ENCODE results near the gene P2RX4.
"Not testable (repeated sequence)": the region's sequence is repeated elsewhere in the genome, so short reads cannot be mapped to it uniquely, and the experiment has no call there.

Gene P2RX4

DNA sequence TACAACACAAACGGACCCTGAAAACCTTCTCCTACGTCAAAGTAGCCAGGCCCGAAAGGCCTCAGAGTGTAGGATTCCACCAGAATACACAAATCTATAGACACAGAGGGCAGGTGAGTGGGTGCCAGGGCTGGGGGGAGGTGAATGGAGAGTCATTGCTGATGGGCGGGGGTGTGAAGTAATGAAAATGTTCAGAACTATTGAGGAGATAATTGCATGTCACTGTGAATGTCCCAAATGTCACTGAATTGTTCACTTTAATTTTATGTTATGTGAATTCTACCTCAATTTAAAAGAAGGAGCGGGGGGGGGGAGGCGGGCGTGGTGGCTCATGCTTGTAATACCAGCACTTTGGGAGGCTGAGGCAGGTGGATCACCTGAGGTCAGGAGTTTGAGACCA lies 36.0 kb downstream of the P2RX4 start:
- DNase-seq = no peak

DNA sequence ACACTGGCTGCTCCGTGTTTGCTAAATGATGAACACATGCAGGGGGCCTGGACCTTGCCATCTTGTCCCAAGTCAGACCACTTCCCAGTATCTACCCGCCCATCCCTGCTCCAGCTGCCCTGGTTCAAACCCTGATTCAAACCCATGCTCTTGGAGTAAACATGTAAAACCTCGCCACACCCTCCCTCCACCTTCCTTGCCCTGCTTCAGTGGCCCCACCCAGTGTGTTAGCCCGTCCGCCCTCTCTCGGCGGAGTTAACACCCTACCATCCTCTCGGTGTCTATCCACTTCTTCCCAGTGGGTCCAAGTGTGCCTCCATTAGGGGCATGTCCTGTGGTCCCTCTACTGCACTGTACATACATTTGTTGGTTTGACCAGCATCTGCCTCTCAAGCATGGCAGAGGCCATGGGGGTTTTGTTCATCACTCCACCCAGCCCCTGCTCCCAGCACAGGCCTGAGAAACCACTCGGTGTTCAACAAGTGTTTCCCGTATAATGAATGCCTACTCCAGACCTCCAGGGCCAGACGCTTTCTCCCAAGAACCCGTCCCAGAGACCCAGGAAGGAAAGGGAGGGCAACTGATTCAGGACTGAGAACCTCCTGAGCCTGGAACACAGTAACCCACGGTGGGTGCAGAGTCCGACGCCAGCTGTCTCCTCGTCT lies 37.1 kb downstream of the P2RX4 start:
- DNase-seq = no peak

DNA sequence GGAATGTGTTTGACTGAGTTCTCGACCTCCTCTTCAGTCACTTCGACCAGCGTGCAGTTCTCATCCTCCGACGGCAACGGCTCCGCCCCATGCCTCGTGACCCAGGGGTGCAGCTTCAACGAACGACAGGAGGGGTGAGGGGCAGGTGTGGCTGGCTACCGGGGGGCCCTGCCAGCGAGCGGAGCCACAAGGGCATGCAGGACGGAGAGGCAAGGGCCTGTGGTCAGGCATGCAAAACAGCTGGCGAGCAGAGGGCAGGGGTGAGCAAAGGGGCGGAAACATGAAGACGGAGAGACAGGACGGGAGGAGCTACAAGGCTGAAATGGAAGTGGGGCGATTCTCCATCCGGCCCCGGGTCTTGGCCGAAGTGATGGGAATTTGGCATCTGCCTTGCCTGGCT lies 38.7 kb downstream of the P2RX4 start:
- DNase-seq = no peak

DNA sequence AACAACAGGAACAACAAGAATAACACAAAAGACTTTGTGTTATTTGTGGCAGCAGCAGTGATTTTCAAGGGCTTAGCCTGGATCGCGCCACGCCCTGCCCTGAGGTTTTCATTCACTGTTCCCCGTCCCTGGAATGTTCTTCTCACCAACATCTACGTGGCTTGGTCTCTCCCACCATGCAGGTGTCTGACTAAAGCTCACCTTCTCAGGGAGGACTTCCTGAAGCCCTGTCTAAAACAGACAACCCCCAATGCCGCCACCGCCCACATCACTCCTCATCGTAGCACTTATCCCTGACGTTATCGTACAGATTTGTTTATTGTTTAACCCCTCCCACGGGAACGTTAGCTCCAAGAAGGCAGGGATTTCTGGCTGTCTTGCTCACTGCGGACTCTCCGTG lies 40.4 kb downstream of the P2RX4 start:
- no peak for DNase-seq

DNA sequence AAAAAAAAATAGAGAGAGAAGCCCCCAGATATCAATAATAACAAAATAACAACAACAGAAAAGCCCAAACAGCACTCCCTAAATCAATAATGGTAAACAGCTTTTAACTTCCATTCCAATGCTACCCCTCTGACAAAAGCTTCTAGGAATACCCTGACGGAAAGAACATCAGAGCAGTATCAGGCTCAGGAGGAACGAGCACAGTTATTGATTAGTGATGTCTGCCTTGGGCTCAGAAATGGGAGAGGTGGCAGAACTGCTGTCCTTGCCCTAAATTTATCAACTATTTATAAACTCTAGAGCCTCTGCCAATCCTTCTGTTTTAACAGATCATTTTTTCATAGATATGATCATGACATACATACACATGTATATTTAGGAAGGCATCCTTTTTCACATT lies 41.9 kb downstream of the P2RX4 start:
- DNase-seq = no peak

DNA sequence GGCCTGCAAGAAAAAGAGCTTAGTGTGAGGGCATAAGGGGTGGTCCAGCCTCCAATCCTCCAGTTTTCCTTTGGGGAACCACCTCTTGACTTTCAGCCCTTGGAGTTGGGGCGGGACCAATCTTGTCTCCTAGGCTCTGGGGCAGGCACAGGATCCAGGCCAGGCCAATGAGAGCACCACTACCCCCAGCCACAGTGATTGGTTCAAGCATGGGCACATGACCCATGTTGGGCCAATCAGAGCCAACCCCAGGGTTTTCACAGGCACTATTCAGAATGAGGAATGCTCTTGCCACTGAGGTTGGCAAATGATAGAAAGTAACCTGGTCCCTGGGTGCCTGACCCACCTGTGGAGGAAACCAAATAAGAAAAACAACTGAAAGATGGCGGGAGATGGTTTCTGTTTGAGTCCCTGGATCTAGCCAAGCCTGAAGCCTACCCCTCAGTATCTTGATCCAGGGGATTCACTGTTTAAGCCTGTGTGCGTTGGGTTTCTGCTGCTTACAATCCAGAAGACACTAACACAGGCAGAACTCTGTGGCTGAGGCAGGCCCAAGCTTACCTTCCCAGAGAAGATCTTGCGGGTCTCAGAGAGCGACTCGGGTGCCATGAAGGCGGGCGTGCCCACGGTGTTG lies 42.9 kb downstream of the P2RX4 start:
- no peak for DNase-seq

DNA sequence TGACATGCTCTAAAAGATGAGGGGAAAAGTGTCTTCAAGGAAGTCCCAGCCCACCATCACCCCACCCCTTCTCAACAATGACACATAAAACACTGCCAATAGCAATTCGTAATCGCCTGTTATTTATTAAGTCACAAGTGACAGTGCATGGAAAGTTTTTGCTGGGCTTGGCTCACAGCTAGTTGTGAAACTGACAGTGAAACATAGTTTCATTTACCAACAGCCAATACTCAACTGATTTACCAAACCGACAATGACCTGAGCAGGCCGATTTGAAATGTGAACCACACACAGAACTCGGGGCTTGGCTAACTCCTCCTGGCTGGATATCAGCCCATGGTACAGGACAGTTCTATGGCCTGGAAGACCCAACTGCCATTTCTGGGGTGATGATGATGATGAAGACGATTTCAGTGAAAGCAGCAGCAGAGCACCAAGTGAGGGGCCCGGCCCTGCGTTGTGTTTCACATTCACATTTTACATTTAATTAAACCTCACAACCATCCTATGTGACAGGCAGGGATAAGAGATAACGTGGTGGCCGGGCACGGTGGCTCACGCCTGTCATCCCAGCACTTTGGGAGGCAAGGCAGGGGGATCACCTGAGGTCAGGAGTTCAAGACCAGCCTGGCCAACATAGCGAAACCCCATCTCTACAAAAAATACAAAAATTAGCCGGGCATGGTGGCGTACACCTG lies 43.9 kb downstream of the P2RX4 start:
- no peak for DNase-seq

DNA sequence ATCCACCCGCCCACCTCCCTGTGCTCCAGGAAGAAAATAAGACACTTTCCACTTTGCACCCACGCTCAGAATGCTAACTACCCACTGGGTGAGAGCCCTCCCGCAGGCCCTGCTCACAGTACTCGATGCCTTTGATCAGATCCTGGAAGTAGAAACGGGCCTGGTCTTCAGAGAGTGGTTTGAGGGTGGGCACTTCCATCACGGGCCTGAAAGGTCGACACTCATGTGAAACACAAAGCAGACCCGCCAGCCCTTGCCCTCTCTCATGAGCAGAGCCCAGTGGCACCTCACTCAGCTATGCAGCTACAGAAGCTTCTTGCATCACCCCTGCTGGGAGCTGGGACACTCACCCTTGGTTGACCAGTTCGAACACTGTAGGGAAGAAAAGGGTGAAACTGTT lies 45.5 kb downstream of the P2RX4 start:
- DNase-seq = no peak

DNA sequence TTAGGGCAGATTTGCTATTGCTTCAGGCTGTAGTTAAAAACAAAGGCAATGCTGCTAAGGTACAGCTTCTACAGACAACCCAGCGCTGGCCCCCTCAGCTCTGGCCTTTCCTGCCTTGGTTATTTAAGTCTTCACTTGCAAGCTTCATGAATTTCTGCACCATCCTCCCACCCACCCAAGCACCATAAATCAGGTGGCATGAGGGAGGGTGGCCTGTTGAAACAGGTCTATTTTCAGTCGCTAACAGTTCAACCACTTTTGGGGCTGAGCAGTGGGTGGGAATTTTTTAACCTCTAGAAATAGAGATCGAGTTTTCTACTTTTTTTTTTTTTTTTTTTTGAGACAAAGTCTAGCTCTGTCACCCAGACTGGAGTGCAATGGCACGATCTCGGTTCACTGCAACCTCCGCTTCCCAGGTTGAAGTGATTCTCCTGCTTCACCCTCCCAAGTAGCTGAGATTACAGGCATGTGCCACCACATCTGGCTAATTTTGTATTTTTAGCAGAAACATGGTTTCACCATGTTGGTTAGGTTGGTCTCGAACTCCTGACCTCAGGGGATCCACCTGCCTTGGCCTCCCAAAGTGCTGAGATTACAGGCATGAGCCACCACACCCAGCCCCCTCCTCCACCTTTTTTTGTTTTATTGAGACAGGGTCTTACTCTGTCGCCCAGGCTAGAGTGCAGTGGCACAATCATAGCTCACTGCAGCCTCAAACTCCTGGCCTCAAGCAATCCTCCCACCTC lies 47.9 kb downstream of the P2RX4 start:
- not testable (repeated sequence) for DNase-seq

DNA sequence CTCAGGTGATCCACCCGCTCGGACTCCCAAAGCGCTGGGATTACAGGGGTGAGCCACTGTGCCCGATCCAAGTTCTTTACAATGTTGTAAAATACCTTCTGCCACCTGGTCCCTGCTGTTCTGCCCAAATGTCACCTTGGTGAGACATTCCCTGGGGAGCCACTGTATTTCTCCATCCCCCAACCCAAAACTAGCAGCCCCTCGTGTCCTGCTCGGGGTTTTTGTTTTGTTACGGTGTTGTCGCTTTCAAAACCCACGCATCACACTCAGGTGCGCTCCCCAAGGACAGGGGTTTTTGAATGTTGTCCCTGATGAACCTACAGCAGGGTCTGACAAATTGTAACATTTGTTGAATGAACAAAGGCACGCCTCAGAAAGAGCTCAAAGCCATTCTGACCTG lies 49.1 kb downstream of the P2RX4 start:
- no peak for DNase-seq

DNA sequence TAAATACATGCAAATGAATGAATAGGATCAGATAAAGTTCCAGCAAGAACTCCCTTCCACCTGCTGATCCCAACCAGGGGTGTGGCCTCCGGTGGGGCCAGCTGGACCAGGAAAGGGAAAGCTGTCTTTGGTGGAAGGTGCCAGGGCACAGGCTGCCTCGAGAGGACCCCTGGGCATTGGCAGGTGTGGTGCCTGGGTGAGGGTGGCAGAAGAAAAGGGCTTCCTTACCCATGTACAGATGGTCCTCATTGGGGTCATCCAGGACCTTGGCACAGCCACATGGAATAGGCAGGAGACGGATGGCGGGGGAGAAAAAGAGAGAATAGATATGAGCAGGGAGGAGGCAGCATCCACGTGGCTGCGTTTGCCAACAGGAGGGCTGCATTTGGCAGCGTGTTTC lies 50.2 kb downstream of the P2RX4 start:
- no peak for DNase-seq

DNA sequence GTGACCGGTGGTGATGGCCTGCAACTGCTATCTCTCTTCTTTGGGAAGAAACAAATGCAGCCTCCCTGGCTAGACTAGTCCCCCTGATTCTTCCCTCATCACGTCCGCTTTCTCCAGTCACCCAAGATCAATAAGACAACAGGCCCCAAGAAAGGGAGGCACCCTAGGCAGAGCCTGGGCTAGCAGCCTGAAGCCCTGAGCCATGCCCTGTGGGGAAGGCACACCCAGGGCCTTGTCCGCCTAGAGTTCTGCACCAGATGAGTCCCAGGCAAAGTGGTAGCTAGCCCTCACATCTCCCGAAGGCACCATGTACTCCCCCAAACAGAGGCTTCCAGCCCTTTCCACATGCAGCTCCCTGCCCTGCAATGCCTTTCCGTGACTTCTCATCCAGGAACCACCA lies 51.5 kb downstream of the P2RX4 start:
- no peak for DNase-seq

DNA sequence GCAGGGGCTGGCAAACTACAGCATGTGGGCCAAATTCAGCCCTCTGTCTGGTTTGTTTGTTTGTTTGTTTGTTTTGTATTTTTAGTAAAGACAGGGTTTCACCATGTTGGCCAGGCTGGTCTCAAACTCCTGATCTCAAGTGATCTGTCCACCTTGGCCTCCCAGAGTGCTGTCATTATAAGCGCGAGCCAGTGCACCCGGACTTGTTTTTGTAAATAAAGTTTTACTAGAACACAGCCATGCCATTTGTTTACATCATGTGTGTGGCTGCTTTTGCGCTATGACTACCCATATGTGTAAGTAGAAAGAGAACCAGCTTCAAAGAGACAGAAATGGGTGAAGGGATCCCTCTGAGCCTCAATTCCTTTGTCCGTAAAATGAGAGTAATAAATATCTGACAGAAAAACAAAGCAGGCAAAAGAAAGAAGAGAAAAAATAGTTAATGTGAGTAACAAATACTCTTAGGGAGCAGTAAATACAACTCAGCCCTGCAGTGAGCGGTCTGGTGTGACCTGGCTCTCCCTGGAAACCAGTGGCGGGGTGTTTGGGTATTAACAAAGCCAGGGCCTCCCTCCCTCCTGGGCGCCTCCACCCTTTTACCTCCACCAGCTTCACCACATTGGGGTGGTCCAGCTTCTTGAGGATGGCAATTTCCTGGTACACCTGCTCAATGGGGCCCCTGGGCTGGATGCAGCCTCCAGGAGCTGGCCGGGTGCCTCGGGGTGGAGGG lies 53.4 kb downstream of the P2RX4 start:
- no peak for DNase-seq

DNA sequence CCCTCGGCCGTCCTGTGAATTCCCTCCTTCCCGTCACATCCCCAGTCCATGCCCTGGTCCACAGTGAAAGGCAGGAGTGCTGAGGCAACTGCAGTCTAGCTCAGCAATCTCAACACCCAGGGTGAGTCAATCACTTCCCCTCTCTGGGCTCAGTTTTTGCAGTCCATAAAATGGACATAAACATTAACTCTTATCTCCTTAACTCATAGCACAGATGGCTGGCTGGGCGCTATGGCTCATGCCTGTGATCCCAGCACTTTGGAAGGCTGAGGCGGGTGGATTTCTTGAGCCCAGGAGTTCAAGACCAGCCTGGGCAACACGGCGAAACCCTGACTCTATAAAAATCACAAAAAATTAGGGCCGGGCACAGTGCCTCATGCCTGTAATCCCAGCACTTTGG lies 54.2 kb downstream of the P2RX4 start:
- no peak for DNase-seq

DNA sequence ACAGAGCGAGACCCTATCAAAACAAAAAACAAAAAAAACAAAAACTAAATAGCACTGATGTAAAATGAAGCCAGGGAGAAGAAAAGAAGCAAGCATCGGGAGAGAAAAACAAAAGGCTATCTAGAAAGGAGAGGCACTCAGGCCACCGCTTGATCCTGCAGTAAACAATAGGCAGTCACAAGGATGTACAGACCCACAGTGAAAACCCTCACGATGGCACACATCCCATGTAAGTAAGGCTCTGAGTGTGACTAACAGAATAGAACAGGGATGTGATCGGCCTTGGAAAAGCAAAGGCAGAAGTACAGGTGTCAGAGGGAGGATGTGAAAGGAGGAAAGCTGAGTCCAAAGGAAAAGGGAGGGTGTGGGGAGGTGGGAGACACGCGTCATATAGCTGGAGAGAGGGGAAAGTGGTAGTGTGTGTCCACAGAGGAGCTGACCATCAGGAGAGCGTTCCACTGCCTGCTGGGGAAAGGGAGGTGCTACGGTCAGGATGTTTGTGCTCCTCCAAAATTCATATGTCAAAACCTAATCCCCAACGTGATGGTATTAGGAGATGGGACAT lies 55.1 kb downstream of the P2RX4 start:
- DNase-seq = no peak

DNA sequence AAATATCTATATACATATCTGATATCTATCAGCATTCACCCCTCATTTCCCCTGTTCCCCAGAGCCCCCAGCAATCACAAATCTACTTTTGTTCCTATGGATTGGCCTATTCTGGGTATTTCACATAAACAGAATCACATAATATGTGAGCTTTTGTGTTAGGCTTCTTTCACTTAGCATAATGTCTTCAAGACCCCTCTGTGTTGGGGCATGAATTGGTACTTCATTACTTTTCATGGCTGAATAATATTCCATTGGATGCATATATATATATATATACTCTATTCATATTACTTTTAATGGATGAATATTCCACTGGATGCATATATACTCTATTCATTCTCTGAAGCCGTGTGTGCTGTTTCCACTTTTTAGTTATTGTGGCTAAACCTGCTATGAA lies 57.9 kb downstream of the P2RX4 start:
- no peak for DNase-seq

DNA sequence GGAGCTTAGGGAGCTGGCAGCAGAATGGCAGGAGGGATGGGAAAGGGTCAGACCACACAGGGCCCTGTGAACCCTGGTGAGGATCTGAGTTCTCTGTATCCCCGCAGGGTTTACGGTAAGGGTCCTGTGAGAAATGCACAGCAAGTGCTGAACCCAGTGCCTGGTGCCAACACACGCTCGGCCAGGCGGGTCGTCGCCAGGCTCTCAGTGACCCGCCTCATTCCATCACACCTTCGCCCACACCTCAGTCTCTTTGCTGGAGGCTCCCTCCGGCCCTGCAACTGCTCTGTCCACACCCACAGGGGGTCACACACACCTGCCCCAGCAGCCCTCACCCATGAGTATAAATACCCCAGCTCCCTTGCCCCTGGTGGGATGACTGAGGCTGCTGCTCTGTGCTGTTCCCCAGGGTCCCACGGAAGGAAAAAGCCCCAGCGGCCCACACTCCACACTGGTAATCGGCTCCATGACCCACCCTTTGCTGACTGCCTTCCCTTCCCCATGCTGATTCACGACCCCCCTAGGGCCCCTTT lies 63.5 kb downstream of the P2RX4 start:
- no peak for DNase-seq

DNA sequence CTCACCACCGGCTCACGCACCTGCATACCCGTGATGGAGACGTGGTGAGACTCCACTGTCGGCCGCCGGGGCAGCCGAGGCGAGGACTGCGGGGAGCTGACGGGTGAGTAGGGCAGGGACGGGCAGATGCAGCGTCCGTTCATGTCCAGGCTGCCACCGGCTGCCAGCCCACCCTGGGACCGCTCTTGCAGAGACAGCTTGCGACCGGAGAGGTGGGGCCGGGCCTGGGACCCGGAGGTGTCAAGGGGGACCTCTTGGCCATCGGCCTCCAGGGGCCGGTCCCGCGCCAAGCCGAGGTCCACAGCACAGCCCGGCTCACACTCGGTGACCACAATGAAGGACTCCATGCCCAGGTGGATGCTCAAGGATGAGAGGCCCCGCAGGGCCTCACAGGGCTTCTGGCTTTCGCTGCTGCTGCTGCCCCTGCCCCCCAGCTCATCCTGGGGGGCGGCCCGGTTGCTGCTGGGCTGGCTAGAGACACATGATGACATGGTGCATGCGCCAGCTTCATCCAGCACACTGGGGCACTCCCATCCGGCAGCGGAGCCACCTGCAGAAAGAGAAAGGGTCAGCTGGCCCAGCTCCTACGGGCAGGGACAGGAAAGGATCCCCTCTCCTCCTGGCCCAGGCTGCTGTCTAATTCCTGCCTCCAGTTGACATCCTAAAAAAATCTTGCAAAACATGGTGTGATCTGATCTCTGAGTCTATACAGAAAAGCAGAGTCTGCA lies 64.3 kb downstream of the P2RX4 start:
- DNase-seq = no peak

DNA sequence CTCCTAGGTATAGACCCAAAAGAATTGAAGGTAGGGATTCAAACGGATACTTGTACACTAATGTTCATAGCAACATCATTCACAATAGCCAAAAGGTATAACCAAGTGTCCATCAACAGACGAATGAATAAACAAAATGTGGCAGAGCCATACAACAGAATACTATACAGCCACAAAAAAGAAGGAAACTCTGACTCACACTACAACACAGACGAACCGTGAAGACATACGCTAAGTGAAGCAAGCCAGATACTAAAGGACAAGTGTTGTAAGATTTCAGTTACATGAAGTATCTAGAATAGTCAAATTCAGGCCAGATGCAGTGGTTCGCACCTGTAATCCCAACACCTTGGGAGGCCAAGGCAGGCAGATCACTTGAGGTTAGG lies 67.4 kb downstream of the P2RX4 start:
- DNase-seq = no peak

DNA sequence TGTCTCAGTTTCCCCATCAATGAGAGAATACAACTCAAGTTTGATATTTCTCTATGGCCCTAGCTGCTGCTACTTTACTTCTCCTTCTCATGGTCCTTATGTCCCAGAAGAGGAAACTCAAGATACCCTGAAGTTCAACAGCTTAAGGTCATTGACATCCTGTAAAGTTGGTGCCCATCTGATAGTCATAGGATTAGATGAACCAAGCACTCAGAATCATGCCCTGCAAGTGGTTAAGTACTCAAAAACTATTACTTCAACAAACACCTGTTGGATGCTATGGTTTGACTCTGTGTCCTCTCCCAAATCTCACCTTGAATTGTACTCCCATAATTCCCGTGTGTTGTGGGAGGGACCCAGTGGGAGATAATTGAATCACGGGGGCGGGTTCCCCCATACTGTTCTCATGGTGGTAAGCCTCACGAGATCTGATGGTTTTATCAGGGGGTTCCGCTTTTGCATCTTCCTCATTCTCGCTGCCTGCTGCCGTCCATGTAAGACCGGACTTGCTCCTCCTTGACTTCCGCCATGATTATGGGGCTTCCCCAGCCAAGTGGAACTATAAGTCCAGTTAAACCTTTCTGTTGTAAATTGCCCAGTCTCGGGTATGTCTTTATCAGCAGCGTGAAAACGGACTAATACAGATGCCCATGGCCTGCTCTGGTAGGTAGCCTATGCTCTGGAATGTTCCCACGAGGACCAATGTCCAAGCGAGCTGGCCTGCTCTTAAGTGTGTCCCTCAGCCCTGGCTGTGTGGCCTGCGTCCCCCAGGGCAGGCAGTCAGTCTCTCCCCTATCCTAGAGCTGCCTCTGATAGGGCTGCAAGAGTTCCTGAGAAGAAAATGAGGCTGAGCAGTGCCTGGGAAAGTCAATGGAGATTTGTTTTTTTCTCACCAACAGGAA lies 68.5 kb downstream of the P2RX4 start:
- DNase-seq = no peak

DNA sequence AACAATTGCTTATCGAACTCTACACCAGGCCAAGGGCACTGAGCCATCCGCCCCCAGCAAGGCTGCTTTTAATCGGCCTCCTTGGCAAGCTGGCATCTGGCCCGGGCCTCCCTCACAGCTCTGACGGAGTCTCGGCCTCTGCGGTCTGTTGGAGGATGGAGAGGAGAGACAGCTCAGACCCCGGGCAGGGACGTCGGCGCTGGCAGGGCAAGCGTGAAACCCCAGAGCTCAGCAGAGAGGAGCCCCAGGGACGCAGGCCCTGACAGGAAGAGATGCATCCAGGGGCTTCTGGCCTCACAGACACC lies 69.1 kb downstream of the P2RX4 start:
- DNase-seq = no peak
